GM12872 (cell line): ENCODE data around the gene APP.

Experiments
- TF ChIP-seq, protein P1 (sequence below): IDR thresholded peaks from 3 replicates; pipeline ENCODE4 v1.5.1; 2011; ENCODE audit warnings: low read depth, mild to moderate bottlenecking, low read length, moderate library complexity; ENCODE audit not compliant: insufficient read depth

Gene APP

DNA sequence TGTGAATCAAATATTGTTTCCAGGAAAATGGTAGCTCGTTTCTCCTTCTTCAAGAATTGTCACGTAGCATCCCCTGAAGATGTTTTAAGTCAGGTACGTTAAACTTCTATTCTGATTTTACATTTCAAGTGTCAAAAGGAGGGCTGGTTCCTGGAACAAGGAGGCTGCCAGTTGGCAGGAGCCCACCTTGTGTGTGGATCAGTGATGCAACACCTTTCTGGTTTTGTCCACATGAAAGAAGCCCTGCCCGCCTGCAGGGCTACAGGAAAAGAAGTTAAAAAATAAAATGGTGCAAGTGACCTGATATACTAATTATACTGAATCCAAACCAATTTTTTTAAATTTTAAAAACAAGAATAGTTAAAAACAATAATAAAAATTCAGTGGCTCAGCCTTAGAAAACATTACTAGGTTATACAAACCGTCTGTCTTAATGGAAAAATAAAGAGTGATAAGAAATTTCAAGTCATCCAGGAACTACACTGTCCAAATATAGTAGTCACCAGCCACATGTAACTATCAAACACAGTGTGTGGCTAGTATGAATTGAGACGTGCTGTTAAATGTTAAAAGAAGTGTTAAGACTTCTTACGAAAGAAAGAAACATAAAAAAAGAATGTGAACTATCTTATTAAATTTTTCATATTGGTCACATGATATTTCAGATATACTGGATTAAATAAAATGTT is 123.1 kb downstream of the APP start:
- TF ChIP-seq, protein P1, sequence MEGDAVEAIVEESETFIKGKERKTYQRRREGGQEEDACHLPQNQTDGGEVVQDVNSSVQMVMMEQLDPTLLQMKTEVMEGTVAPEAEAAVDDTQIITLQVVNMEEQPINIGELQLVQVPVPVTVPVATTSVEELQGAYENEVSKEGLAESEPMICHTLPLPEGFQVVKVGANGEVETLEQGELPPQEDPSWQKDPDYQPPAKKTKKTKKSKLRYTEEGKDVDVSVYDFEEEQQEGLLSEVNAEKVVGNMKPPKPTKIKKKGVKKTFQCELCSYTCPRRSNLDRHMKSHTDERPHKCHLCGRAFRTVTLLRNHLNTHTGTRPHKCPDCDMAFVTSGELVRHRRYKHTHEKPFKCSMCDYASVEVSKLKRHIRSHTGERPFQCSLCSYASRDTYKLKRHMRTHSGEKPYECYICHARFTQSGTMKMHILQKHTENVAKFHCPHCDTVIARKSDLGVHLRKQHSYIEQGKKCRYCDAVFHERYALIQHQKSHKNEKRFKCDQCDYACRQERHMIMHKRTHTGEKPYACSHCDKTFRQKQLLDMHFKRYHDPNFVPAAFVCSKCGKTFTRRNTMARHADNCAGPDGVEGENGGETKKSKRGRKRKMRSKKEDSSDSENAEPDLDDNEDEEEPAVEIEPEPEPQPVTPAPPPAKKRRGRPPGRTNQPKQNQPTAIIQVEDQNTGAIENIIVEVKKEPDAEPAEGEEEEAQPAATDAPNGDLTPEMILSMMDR: no peak

DNA sequence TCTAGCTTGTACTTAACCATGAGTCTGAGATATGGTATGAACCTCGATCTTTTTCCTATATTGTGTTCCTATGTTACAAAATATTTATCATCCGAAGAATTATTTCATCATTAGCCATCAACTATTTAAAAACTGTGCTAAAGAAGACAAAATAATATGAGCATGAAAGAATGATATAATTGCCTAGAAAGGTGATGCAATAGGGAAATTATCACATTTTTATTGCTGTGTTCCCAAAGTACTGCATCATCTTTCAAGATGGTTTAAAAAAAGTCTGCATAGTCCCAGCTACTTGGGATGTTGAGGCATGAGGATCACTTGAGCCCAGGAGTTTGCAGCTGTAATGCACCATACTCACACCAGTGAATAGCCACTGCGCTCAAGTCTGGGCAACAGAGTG is 126.7 kb downstream of the APP start:
- TF ChIP-seq, protein P1: no peak

DNA sequence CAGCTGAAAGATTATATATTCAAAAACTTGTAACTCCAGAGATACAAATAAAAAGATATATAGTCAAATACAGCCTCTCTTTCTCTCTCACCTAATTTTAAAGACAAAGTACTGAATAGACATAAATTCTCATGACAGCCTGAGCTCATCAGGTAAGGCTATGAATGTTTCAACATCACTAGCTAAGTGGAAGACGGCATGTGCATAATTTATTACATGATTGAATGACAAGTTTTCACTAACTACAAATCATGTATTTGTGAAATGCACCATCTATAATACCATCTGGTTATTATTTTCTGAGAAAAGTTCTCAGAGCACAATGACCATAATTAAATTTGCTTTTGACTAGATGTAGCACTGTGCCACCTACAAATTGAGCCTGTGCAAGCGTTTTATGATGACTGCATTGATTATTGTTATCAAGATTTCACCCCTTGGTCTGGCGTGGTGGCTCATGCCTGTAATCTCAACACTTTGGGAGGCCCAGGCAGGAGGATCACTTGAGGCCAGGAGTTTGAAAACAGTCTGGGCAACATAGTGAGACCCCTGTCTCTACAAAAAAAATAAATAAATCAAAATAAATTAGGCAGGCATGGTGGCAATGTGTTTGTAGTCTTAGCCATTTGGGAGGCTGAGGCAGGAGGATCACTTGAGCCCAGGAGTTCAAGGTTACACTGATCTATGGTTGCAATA is 128.2 kb downstream of the APP start:
- TF ChIP-seq, protein P1: no peak

DNA sequence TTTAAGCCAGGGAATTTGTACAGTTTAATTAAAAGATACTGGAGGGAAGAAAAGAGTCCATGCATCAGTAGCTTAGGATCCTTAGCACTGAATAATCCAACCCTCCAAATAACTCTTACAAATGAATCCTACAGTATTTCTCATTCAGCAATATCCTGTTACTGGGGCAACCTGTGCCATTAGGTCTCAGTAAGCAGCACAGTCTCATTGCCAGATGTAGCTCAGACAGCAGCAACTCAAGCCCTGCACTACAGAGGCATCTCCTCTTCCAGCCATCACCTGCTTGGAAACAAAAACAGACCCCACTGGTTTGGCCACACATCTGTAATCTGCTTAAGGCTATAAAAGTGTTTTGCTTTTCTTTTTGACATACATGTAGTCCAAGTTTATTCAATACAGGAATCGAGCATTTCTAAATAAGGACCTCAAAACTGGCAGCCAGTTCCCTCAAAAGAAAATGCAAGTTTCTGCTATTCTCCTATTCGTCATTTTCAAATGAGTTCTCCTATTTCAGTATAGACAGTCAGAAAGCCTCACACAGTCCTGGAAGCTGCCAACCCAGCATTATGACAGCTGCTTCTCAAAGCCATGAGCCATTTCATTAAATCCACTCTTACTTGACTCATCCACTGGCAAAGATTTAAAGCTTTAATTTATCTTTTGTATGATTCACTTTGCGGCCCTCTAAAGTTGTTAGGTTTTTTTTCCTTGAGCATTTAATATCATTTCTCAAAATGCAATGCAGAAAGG is 129.0 kb downstream of the APP start:
- TF ChIP-seq, protein P1: no peak

DNA sequence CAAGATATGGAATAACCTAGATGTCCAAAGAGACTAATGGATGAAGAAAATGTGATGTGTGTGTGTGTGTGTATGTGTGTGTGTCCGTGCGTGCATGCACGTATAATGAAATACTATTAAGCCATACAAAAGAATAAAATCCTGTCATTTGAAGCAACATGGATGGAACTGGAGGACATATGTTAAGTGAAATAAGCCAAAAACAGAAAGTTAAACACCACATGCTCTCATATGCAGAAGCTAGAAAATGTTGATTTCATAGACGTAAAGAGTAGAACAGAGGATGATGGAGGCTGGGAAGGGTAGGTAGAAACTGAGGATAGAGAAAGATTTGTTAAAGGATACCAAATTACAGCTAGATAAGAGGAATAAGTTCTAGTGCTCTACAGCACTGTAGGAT is 133.7 kb downstream of the APP start:
- TF ChIP-seq, protein P1: no peak

DNA sequence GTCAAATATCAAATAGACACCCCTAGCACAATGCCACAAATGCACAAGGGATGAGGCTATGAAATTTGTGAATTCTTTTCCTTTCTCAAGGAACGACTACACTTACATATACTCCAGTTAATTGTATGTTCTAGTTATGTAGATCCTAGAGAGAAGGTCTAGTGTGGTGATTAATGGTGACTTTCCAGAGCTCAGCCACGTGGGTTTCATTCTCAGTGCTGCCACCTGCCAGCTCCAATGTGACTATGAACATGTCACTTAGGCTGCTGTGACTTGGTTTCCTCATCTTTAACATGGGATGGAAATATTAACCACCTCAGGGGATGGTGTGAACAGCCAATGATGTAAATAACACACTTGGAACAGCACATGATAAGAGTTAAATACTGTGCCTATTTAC is 138.3 kb downstream of the APP start:
- TF ChIP-seq, protein P1: peak; percentile 10; the same call in 1 of the 3 replicates

DNA sequence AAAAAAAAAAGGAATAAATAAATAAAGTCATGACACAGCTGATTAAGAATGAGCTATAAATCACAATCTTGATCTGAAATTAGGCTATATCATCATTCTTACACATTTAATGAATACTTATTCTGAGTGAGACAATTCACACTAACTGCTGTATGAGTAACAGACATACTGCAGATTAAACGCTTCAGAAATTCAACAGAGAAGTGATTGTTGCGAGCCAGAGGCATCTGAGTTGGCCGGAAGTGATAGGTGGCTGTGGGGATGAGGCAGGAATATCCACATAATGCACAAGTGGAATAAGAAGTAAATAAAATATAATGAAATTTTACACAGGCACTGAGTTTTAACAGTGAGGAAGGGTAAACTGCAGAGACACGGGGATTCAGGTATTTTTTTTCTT is 142.4 kb downstream of the APP start:
- TF ChIP-seq, protein P1: no peak
